Measurements from ENCODE around the gene SLC30A2.

The SLC30A2 gene

DNA sequence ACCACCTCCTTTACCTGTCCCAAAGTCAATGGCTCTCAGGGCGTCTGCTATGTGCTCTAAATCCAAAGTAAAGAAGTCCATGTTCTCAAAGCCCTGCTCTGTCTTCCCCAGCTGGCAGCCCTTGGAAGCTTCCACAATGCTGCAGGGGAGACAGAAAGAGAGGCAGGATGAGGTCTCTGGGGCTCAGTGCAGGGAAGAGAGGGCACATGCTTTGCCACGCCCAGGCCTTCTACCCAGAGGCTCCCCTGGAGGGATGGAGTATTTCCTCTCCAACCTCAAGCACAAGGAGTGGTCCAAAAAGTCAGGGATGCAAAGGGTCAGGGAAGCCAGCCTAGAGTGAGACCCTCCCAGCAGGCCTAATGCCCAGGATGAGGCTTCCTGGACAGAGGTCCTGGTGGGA is 11.3 kb upstream of the SLC30A2 start:
- H3K27me3 Mint-ChIP-seq (ENCODE audit: low read depth) = peaks cover 41% of the 10 kb centered on the region
- no peak overlapping the region for H3K27ac Mint-ChIP-seq
- H3K4me1 Mint-ChIP-seq (ENCODE audit: low read depth) = no peaks in the 10 kb centered on the region
- no peak overlapping the region for H3K4me3 Mint-ChIP-seq
- H3K36me3 Mint-ChIP-seq (ENCODE audit: low read depth) = no peaks in the 10 kb centered on the region
- no peaks in the 10 kb centered on the region for H3K9me3 Mint-ChIP-seq

DNA sequence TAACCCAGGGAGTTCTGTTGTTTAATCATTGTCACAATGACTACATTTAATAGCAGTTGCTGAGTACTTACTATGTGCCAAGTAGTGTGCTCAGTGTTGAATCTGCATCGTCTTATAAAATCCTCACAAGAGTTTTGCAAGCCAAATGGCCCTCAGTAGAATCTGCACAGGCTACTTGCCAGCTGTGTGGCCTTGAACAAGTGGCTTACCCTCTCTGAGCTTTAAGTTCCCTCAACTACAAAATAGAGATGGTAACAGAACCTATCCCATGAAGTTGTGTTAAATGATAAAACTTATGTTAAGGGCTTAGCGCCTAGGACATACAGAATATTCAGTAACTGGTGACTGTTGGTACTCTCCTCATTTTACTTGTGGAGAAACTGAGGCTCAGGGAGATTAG is 9.1 kb upstream of the SLC30A2 start:
- H3K9me3 Mint-ChIP-seq = no peaks in the 10 kb centered on the region
- H3K4me3 Mint-ChIP-seq = no peak overlapping the region
- no peaks in the 10 kb centered on the region for H3K4me1 Mint-ChIP-seq (ENCODE audit: low read depth)
- peaks cover 57% of the 10 kb centered on the region for H3K27me3 Mint-ChIP-seq (ENCODE audit: low read depth)
- H3K36me3 Mint-ChIP-seq (ENCODE audit: low read depth) = no peaks in the 10 kb centered on the region
- H3K27ac Mint-ChIP-seq = no peak overlapping the region

DNA sequence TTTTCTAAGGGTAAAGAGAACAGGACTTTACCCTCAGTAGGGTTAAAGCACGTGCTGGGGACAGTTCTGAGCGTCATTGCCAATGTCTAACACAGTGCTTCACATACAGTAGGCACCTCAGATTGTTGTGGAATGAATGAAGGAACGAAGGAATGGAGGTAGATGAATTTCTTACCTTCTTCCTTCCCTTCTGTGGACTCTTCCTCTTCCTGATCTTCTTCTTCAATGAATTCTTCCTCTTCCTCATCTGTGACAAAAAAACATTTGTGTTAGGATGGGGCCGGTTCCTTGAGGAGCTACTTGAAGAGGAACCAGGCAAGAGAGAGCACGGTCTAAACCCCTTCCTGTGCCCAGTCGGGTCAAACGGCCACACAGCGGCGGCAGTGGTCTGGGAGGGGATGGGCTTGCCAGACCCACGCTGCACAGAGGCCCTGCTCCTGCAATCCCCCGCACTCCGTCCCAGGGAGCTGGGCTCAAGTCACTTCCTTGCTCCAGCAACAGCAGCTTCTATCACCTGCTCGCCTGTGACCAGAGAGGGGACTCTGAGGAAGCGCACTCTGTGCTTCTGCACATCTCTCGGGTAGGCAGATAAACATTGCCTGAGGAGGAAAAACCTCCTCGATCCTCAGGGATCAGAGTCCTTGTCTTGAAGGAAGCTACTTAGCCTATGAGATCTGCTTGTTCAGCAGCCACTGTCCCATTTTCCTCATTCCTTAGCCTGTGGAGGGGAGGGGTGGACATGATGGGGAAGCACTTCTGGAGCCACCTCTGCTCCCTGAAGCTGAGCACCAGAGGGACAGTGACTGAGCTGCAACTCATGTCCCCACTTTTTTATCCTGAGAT is 8.0 kb upstream of the SLC30A2 start:
- no peak overlapping the region for H3K4me3 Mint-ChIP-seq
- no peaks in the 10 kb centered on the region for H3K36me3 Mint-ChIP-seq (ENCODE audit: low read depth)
- no peaks in the 10 kb centered on the region for H3K4me1 Mint-ChIP-seq (ENCODE audit: low read depth)
- peaks cover 59% of the 10 kb centered on the region for H3K27me3 Mint-ChIP-seq (ENCODE audit: low read depth)
- no peak overlapping the region for H3K27ac Mint-ChIP-seq
- H3K9me3 Mint-ChIP-seq = no peaks in the 10 kb centered on the region

DNA sequence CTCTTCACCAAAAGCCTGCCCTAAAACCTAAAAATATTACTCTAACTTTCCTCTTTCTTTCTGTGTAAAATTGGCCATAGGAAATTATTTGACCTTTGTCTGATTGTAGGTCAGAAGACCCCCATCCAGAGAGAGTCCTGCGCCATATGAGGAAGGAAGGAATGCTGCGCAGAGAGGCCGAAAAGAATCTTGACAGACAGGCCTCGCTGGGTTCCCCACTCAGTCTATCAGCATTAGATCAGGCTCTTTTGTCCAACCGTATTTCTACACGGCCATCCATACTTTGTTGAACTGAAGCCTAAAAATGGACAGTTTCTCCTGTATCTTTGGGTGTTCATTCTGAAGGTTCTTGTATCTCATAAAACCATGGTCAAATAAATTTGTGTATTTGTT is 4.3 kb upstream of the SLC30A2 start:
- Mint-ChIP-seq H3K27me3 (ENCODE audit: low read depth) (peaks cover 70% of the 10 kb centered on the region), H3K36me3 (ENCODE audit: low read depth) (no peaks in the 10 kb centered on the region), H3K4me1 (ENCODE audit: low read depth) (no peaks in the 10 kb centered on the region), H3K9me3 (no peaks in the 10 kb centered on the region), H3K27ac (no peak overlapping the region), H3K4me3 (no peak overlapping the region)

DNA sequence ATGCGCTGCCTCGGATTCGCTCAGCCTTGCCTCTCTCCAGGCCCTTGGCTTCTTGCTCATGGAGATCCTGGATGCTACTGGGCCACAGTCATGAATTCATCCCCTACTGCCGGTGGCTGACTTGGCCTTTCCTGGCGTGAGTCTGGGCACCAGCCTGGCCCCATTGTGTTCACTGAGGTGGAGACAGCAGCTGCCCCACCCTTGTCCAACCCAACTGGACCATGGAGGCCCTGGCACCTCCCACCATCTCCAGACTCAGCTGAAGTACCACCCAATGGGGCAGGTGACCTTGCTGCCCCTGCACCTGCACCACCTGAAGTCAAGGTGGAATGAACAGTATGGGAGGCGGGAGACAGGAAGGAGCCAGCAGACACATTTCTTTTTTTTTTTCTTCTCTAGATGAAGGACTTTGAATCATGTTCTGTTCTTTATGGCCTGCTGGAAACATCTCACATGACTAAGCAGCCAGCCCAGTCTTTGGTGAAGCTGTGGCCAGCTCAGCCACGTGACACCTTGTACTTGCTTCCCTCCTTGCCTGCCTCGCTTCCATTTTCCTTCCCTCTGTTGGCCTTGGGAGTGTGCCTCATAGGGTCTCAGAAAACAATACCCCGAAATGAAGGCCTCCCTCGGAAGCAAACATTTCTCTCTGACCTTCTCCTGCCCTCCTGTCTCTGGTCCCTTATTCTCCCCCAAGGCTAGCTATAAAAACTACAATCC is 3.8 kb upstream of the SLC30A2 start:
- Mint-ChIP-seq H3K36me3 (ENCODE audit: low read depth) (no peaks in the 10 kb centered on the region), H3K27ac (no peak overlapping the region), H3K4me1 (ENCODE audit: low read depth) (no peaks in the 10 kb centered on the region), H3K27me3 (ENCODE audit: low read depth) (peaks cover 70% of the 10 kb centered on the region), H3K4me3 (no peak overlapping the region), H3K9me3 (no peaks in the 10 kb centered on the region)

DNA sequence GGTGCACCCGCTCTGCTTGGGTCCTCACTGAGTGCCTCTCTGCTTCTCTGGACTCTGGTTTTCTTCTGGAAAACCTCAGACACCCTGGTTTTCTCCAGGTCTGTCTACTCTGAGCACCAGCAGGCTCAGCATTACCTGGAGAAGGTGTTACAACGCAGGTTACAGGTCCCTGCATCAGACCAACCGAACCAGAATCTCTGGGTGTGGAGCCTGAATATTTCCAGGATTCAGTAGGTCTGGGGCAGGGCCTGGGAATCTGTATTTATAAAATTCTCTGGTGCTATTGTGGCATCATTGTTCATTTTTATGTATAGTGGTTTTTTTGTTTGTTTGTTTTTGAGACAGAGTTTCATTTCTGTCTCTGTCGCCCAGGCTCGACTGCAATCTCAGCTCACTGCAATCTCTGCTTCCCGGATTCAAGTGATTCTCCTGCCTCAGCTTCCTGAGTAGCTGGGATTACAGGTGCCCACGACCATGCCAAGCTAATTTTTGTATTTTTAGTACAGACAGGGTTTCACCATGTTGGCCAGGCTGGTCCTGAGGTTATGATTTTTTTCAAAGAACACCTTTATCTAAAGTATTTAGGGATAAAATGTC is 1.5 kb upstream of the SLC30A2 start:
- H3K4me1 Mint-ChIP-seq (ENCODE audit: low read depth) = no peaks in the 10 kb centered on the region

DNA sequence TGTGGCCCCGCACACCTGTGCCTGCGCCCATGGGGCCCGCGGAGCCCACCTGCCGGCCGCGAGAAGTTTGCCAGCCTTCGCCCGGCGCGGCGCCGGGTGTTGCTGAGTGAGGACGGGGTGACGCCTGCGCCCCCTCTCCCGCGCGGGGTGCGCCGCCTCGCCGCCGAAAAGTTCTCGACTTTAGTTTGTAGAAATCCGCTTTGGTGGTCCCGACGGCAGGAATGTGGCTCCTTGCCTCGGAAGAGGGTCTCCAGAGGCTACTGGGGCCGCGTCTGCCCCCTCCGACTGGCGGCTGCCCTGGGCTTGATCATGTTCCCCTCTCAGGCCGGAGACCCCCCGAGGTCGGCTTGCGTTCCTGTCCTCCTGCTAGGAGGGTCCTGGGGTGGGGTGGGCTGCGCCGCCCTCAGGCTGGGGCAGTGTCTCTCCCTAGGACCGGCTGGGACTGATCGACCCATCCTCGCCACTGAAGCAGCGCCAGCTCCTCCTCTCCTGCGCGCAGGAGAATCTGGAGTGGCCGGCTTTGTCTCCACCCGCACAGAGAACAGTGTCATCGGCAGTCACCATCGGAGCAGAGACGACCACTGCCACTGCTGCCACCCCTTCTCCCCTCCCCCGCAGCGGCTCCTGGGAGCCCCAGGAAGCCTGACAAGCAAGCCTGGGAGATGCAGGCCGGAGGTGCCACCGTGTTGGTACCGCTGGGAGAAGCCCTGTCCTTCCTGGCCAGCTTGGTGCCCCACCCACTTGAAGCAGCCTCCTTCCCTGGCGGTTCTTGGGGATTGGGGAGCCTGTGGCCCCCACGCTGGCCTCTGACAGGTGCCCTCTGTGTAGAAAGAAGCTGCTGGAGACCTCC is 553 bp upstream of the SLC30A2 start:
- Mint-ChIP-seq H3K27ac (no peak overlapping the region), H3K36me3 (ENCODE audit: low read depth) (no peaks in the 10 kb centered on the region), H3K27me3 (ENCODE audit: low read depth) (peaks cover 65% of the 10 kb centered on the region), H3K4me3 (no peak overlapping the region), H3K9me3 (no peaks in the 10 kb centered on the region), H3K4me1 (ENCODE audit: low read depth) (no peaks in the 10 kb centered on the region)

More for the DNA sequence above, 1.5 kb upstream of the SLC30A2 start:
- Mint-ChIP-seq H3K4me3 (no peak overlapping the region), H3K9me3 (no peaks in the 10 kb centered on the region), H3K27ac (no peak overlapping the region), H3K27me3 (ENCODE audit: low read depth) (peaks cover 70% of the 10 kb centered on the region), H3K36me3 (ENCODE audit: low read depth) (no peaks in the 10 kb centered on the region)

DNA sequence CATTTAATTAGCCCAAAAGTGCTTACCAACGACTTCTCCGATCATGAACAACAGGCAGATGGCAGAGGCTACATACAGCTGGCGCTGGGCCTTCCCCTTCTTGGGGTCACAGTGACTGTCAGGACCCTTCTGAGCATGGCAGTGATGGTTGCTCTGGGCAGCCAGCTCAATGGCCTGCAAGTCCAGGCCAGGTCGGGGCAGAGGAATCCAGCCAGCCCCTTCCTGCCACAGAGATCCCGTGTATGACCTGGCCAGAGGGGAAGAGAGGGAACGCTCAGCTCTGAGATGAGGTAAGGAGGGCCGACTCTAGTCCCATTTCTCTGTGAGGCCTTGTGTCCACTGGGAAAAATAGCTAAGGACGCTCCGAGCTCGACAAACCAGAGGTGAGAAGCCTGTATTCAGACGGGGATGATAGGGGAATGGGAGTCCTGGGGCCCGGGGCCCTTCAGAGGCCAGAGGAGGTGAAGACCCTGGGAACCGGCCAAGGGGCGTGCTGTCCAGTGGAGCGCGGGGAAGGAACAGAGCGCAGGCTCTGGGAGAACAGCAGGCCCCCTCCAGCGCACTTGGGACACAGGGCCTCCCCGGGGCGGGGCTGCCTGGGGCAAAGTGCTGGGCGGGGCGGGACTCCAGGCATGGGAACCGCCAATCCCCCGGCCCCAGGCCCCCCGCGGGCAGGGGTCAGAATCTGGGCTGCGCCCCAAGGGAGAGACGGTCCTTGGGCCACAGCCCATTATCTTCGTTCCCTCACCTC is 772 bp downstream of the SLC30A2 start:
- no peak overlapping the region for H3K4me3 Mint-ChIP-seq
- peaks cover 55% of the 10 kb centered on the region for H3K27me3 Mint-ChIP-seq (ENCODE audit: low read depth)
- no peaks in the 10 kb centered on the region for H3K9me3 Mint-ChIP-seq
- H3K36me3 Mint-ChIP-seq (ENCODE audit: low read depth) = no peaks in the 10 kb centered on the region
- no peak overlapping the region for H3K27ac Mint-ChIP-seq
- H3K4me1 Mint-ChIP-seq (ENCODE audit: low read depth) = no peaks in the 10 kb centered on the region

DNA sequence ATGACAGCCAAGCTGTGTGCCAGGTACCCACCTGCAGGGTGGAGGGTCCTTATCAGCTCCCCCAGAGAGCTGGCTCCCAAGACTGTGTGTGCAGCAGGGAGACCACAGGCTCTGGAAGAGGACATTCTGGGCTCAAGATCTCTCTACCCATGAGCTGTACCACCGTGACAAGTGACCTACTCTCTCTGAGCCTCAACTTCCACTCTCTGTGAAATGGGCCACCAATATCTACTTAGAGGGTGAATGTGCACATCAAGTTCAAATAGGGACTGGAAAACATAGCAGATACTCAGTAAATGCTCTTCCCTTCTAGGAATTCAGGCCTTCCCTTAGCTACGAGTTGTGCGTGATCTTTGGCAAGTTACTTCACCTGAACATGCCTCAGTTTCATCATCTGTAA is 1.5 kb downstream of the SLC30A2 start:
- Mint-ChIP-seq H3K4me1 (ENCODE audit: low read depth) (no peaks in the 10 kb centered on the region), H3K27ac (no peak overlapping the region), H3K9me3 (no peaks in the 10 kb centered on the region), H3K4me3 (no peak overlapping the region), H3K36me3 (ENCODE audit: low read depth) (no peaks in the 10 kb centered on the region), H3K27me3 (ENCODE audit: low read depth) (peaks cover 50% of the 10 kb centered on the region)

DNA sequence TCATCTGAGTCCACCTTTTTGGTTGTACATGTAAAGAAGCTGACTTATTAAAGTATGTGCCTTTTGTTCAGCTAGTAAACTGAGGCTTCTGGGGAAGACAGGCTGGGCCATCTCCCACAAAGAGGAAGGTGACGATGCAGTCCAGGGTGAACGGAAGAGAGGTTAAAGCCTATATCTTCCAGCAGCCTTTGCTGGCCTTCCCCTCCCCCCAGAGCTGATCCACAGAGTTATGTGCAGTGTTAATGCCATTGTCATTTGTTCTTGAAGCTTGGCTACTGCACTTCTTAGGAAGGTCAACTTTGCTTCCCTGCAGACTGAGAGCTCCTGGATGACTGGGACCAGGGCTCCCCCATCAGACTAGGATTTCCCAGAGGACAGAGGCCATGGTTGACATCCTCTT is 2.2 kb downstream of the SLC30A2 start:
- Mint-ChIP-seq H3K36me3 (ENCODE audit: low read depth) (no peaks in the 10 kb centered on the region), H3K27ac (no peak overlapping the region), H3K4me3 (no peak overlapping the region), H3K9me3 (no peaks in the 10 kb centered on the region), H3K4me1 (ENCODE audit: low read depth) (no peaks in the 10 kb centered on the region), H3K27me3 (ENCODE audit: low read depth) (peaks cover 43% of the 10 kb centered on the region)

DNA sequence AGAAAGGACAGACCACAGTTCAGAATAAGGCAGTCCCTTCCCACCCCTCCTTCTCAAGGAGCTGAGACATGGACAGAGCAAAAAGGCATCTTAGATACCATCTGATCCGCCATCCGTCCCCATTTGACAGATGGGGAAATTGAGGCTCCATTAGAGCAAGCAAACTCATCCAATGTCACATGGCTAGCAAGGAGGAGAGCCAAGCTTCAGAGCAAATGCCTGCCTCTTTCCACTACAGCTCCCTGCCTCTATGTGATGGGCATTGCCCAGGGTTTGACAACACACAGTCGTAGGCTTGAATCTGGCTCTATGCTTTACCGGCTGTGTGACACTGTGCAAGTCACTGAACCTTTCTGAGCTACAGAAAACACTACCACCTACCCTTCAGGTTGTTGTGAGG is 3.9 kb downstream of the SLC30A2 start:
- H3K27me3 Mint-ChIP-seq (ENCODE audit: low read depth) = peaks cover 28% of the 10 kb centered on the region

DNA sequence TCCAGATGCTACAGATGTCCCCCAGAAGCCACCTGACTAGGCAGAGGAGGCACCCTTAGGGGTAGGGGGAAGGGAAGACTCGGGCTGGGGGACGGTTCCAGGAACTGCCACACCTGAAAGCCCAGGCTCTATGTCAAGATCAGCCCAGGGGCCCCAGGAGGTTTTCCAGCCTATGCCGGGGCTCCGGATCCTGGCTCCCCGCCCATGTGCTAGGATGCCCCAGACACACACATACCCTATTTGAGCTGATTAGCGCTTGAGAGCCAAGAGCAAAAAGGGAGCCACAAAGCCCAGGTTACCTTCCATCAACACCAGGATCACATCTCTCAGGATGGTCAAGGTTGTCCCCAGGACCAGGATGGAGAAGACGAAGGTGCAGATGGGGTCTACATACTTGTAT is 4.5 kb downstream of the SLC30A2 start:
- Mint-ChIP-seq H3K36me3 (ENCODE audit: low read depth) (no peaks in the 10 kb centered on the region), H3K9me3 (no peaks in the 10 kb centered on the region), H3K27me3 (ENCODE audit: low read depth) (peaks cover 23% of the 10 kb centered on the region), H3K27ac (no peak overlapping the region), H3K4me1 (ENCODE audit: low read depth) (no peaks in the 10 kb centered on the region), H3K4me3 (no peak overlapping the region)

More for the DNA sequence above, 3.9 kb downstream of the SLC30A2 start:
- H3K4me1 Mint-ChIP-seq (ENCODE audit: low read depth) = no peaks in the 10 kb centered on the region
- no peaks in the 10 kb centered on the region for H3K36me3 Mint-ChIP-seq (ENCODE audit: low read depth)
- H3K4me3 Mint-ChIP-seq = no peak overlapping the region
- no peak overlapping the region for H3K27ac Mint-ChIP-seq
- H3K9me3 Mint-ChIP-seq = no peaks in the 10 kb centered on the region

DNA sequence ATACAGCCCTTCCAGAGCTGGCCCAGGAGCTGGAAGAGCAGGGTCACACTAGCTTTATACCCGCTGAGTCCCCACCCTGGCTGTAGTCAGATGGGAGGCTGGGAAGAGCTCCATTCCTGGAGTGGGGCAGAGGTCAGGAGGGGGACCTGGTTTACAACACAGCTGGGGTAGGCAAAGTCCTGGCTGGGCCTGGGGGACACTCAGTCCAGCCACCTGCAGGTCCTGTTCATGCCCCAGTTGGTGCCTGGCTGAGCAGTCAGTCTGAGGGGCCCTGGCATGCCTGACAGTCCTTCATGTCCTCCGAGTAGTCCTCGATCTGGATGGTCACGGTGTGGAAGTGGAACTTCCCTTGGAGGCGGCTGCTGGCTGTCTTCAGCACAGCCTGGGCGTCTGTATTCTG is 7.0 kb downstream of the SLC30A2 start:
- no peak overlapping the region for H3K4me3 Mint-ChIP-seq
- H3K27me3 Mint-ChIP-seq (ENCODE audit: low read depth) = peaks cover 16% of the 10 kb centered on the region
- H3K36me3 Mint-ChIP-seq (ENCODE audit: low read depth) = no peaks in the 10 kb centered on the region
- peaks cover 12% of the 10 kb centered on the region for H3K4me1 Mint-ChIP-seq (ENCODE audit: low read depth)
- no peak overlapping the region for H3K27ac Mint-ChIP-seq
- H3K9me3 Mint-ChIP-seq = no peaks in the 10 kb centered on the region

DNA sequence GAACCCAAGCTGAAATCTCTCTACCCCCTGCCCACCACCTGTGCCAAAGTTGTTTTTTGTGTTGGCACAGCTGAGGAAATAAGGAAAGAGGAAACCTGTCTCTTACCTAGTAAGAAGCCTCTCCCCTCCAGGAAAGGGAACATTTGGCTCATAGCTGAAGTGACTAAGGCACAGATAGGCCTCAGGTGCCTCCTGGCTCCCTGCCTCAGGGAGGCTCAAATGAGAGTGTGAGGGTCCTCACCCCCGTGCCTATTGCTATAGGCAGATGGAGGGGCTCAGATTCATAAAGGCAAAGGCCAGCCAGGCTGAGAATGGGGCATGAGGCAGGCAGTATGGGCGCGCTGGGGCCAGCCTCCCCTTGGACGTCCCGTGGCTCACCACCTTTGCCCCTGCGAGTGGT is 7.4 kb downstream of the SLC30A2 start:
- Mint-ChIP-seq H3K4me3 (no peak overlapping the region), H3K4me1 (ENCODE audit: low read depth) (peaks cover 12% of the 10 kb centered on the region), H3K27ac (no peak overlapping the region), H3K9me3 (no peaks in the 10 kb centered on the region), H3K27me3 (ENCODE audit: low read depth) (peaks cover 12% of the 10 kb centered on the region), H3K36me3 (ENCODE audit: low read depth) (no peaks in the 10 kb centered on the region)

All from T-helper 1 cell treated with Interleukin-12 subunit alpha and Interleukin-12 subunit beta and Interleukin-4 antibody, amounts not matched to agents 30 μg/mL and 1 μg/mL, for 36 hours (primary cell).